ENCODE data around the gene OTOP1.

GRCh38 chr4:4245172-4245571, 18.4 kb upstream of the OTOP1 start:
- TF ChIP-seq CTCF (IDR thresholded peaks at IDR 0.05; ENCODE audit: poor library complexity) (no peak), EZH2phosphoT487 (IDR thresholded peaks at IDR 0.05; ENCODE audit: low read depth, severe bottlenecking, unreplicated experiment) (no peak), EZH2 (IDR thresholded peaks at IDR 0.05; ENCODE audit: borderline replicate concordance) (no peak)

Measured in hepatocyte (in vitro differentiated cells).